GM12878 (cell line): Measurements from ENCODE around the gene TNP2. TPM values are rescaled to one million over a fixed set of nuclear protein-coding genes. Genes with fewer than 3 reads are reported as not detected.

ENCODE experiments used
- BCL11A ChIP-seq: IDR thresholded peaks from 2 replicates; pipeline ENCODE4 v1.6.1; 2011; ENCODE audit warnings: low read depth, low read length
- BHLHE40 ChIP-seq, 2 experiments: fragments of 450-650 bp in 1 of 2; IDR thresholded peaks; 2 replicates each; pipeline ENCODE4 v1.6.1; 2011 to 2017; ENCODE audit warnings: low read depth in 2 of 2, borderline replicate concordance in 1 of 2, improper control_type of control experiment in 1 of 2, low read length in 1 of 2, mild to moderate bottlenecking in 1 of 2
- CBFB ChIP-seq: IDR thresholded peaks from 2 replicates; pipeline ENCODE4 v1.6.1; 2016; ENCODE audit warnings: antibody characterized with exemption, low read depth
- CREB1 ChIP-seq: IDR thresholded peaks from 2 replicates; pipeline ENCODE4 v1.6.1; 2012; ENCODE audit warnings: low read depth, mild to moderate bottlenecking, inconsistent platforms
- DPF2 ChIP-seq: fragments of 450-650 bp; IDR thresholded peaks from 2 replicates; pipeline ENCODE4 v1.6.1; 2017; ENCODE audit warnings: mild to moderate bottlenecking
- EZH2 ChIP-seq: IDR thresholded peaks from 2 replicates; pipeline ENCODE4 v1.6.1; 2012; ENCODE audit warnings: low read depth, mild to moderate bottlenecking, control low read depth, inconsistent platforms, low read length, borderline replicate concordance; ENCODE audit not compliant: control insufficient read depth
- FOXK2 ChIP-seq: fragments of 450-650 bp; IDR thresholded peaks from 2 replicates; pipeline ENCODE4 v1.6.1; 2017; ENCODE audit warnings: mild to moderate bottlenecking, moderate library complexity
- GATAD2B ChIP-seq: fragments of 450-650 bp; conservative IDR thresholded peaks from 2 replicates; pipeline ENCODE4 v1.6.1; 2017; ENCODE audit warnings: low read depth, mild to moderate bottlenecking, moderate library complexity
- MEF2B ChIP-seq: fragments of 450-650 bp; IDR thresholded peaks from 2 replicates; pipeline ENCODE4 v1.6.1; 2018; ENCODE audit warnings: mild to moderate bottlenecking, moderate library complexity; ENCODE audit not compliant: partially characterized antibody, poor library complexity, severe bottlenecking
- SMC3 ChIP-seq: IDR thresholded peaks from 2 replicates; pipeline ENCODE4 v1.6.1; 2011; ENCODE audit warnings: low read length, improper control_type of control experiment, borderline replicate concordance
- ZNF384 ChIP-seq: IDR thresholded peaks from 2 replicates; pipeline ENCODE4 v1.6.1; 2012; ENCODE audit warnings: low read depth, mild to moderate bottlenecking, low read length, improper control_type of control experiment, borderline replicate concordance
- ZNF687 ChIP-seq: fragments of 450-650 bp; IDR thresholded peaks from 2 replicates; pipeline ENCODE4 v1.6.1; 2017; ENCODE audit warnings: mild to moderate bottlenecking, moderate library complexity
- polyA plus RNA-seq, 11 experiments: library from polyadenylated mRNA; depleted of rRNA in 4 of 11; unstranded in 6 of 11; stranded (reverse) in 5 of 11; fragments of >200 nt; fragmentation: Nextera tagmentation in 4 of 11; fragmentation: Illumina TruSeq in 1 of 11; extraction: Ambion mirVana in 4 of 11; extraction: Trizol in 1 of 11; gene quantifications; 1 replicate in 1 of 11; 2 replicates in 10 of 11; pipeline versions ENCODE4 v1.2.1 to v1.2.3, GENCODE V29; 2011 to 2016; ENCODE audit warnings: inconsistent platforms in 2 of 11, missing spikeins in 2 of 11, low read depth in 1 of 11
- total RNA-seq, 4 experiments: library from RNA; depleted of rRNA in 3 of 4; stranded (reverse); fragments of >200 nt in 3 of 4; fragmentation: Illumina TruSeq in 1 of 4; extraction: Trizol in 1 of 4; gene quantifications; 2 replicates each; pipeline versions ENCODE4 v1.2.1 to v1.2.3, GENCODE V29; 2013 to 2021
- TF ChIP-seq, protein P1 (sequence below): fragments of 450-650 bp; IDR thresholded peaks from 2 replicates; pipeline ENCODE4 v1.6.1; 2017; ENCODE audit warnings: mild to moderate bottlenecking, moderate library complexity
- TF ChIP-seq, protein P2 (sequence below): IDR thresholded peaks from 2 replicates; pipeline ENCODE4 v1.6.1; 2011; ENCODE audit warnings: borderline replicate concordance, low read depth, mild to moderate bottlenecking, moderate library complexity, low read length; ENCODE audit not compliant: insufficient read depth, poor library complexity, severe bottlenecking

The TNP2 gene
- total and polyA plus RNA-seq, 10 of the 15 experiments (the other 5 are each of a cell fraction or from before 2014, with no cell fraction given): not detected

GRCh38 chr16:11298950-11299547 is 29.9 kb upstream of the TNP2 start (continued):
- TF ChIP-seq ZNF384 (peak; percentile 98), GATAD2B (peak; percentile 99), FOXK2 (0 out of 2 replicates have a peak, but pooled peaks have one; percentile 5), ZNF687 (peak; percentile 93), CBFB (peak; percentile 99), MEF2B (peak; percentile 100), CREB1 (peak; percentile 45; the same call in 1 of the 2 replicates), BHLHE40 (IDR thresholded peaks at IDR 0.05; ENCODE audit: borderline replicate concordance in 1 of 2, low read depth in 2 of 2, low read length in 1 of 2) (peak; percentile 92 to 95), SMC3 (peak; percentile 22; the same call in 1 of the 2 replicates), EZH2 (0 out of 2 replicates have a peak, but pooled peaks have one; percentile 70), BCL11A (peak; percentile 92), DPF2 (peak; percentile 61)
- TF ChIP-seq, protein P1, sequence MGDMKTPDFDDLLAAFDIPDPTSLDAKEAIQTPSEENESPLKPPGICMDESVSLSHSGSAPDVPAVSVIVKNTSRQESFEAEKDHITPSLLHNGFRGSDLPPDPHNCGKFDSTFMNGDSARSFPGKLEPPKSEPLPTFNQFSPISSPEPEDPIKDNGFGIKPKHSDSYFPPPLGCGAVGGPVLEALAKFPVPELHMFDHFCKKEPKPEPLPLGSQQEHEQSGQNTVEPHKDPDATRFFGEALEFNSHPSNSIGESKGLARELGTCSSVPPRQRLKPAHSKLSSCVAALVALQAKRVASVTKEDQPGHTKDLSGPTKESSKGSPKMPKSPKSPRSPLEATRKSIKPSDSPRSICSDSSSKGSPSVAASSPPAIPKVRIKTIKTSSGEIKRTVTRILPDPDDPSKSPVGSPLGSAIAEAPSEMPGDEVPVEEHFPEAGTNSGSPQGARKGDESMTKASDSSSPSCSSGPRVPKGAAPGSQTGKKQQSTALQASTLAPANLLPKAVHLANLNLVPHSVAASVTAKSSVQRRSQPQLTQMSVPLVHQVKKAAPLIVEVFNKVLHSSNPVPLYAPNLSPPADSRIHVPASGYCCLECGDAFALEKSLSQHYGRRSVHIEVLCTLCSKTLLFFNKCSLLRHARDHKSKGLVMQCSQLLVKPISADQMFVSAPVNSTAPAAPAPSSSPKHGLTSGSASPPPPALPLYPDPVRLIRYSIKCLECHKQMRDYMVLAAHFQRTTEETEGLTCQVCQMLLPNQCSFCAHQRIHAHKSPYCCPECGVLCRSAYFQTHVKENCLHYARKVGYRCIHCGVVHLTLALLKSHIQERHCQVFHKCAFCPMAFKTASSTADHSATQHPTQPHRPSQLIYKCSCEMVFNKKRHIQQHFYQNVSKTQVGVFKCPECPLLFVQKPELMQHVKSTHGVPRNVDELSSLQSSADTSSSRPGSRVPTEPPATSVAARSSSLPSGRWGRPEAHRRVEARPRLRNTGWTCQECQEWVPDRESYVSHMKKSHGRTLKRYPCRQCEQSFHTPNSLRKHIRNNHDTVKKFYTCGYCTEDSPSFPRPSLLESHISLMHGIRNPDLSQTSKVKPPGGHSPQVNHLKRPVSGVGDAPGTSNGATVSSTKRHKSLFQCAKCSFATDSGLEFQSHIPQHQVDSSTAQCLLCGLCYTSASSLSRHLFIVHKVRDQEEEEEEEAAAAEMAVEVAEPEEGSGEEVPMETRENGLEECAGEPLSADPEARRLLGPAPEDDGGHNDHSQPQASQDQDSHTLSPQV: peak; percentile 94
- TF ChIP-seq, protein P2, sequence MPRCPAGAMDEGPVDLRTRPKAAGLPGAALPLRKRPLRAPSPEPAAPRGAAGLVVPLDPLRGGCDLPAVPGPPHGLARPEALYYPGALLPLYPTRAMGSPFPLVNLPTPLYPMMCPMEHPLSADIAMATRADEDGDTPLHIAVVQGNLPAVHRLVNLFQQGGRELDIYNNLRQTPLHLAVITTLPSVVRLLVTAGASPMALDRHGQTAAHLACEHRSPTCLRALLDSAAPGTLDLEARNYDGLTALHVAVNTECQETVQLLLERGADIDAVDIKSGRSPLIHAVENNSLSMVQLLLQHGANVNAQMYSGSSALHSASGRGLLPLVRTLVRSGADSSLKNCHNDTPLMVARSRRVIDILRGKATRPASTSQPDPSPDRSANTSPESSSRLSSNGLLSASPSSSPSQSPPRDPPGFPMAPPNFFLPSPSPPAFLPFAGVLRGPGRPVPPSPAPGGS: peak; percentile 99
